Measurements from ENCODE around the gene ZNF738. TPM values are rescaled to one million over a fixed set of nuclear protein-coding genes. Genes with fewer than 3 reads are reported as not detected.
"Not testable (repeated sequence)": the region's sequence is repeated elsewhere in the genome, so short reads cannot be mapped to it uniquely, and the experiment has no call there.

The ZNF738 gene
- 1.7 and 4.6 TPM in 2 replicates for total RNA-seq (2014; rRNA removed; shearing (Covaris generic))

DNA sequence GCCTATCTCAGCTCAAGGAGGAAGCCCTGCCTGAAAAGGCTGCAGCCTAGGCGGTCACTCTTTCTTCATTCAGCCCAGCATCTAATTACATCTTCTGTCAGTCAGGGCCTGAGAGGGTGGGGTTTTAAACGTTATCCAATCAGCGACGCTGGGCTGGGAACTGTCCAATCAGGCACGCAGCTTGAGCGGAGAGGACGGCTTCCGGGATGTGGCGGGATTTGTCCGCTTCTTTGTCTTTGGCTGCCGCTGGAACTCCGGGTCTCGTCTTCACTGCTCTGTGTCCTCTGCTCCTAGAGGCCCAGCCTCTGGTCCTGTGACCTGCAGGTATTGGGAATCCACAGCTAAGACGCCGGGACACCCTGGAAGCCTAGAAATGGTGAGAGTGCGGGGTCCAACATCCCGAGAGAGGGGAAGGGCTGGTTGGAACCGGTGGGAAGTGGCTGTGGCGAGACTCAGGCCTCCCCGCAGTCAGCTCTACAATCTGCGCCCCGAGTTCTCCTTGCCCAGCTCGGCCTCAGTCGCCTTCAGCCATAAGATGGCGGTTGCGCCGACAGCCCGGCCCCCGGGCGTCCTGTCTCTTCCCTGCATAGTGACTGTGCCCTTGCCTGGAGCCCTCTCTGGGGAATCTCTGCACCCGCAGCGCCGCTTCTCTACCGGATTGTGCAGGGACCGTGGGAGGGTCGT is at the start of gene ZNF738:
TSS of gene ZNF738 (plus strand) at position 233 of the 684 bp plus-strand sequence. CDS start at position 374, 141 bp downstream.
- H3K4me3 ChIP-seq (ENCODE audit: insufficient read depth, low read depth, low read length): peak within 1 kb of the TSS; percentile 75
- H3K27me3 ChIP-seq (ENCODE audit: control insufficient read depth, insufficient read depth, low read length): no peaks in the 10 kb centered on the region
- H3K36me3 ChIP-seq (replicated peaks; ENCODE audit: control insufficient read depth, insufficient read depth, low read length): peaks cover 4% of the 10 kb centered on the region
- peak; percentile 90 for DNase-seq

DNA sequence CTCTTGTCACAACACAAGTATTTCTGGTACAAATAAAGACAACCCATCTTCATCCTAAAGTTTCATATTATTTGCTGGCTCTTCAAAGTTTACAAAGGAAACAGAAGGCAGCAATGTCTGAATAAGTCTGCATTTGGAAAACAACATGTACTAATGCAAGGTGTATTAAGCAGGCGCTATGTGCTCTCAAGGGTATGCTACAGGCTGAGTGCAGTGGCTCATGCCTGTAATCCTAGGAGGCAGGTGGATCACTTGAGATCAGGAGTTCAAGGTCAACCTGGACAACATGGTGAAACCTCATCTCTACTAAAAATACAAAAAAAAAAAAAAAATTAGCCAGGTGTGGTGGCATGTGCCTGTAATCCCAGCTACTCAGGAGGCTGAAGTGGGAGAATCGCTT is 46.0 kb upstream of the ZNF738 start:
- not testable (repeated sequence) for H3K4me3 ChIP-seq (ENCODE audit: insufficient read depth, low read depth, low read length); DNase-seq; H3K36me3 ChIP-seq (replicated peaks; ENCODE audit: control insufficient read depth, insufficient read depth, low read length); H3K27me3 ChIP-seq (ENCODE audit: control insufficient read depth, insufficient read depth, low read length)

DNA sequence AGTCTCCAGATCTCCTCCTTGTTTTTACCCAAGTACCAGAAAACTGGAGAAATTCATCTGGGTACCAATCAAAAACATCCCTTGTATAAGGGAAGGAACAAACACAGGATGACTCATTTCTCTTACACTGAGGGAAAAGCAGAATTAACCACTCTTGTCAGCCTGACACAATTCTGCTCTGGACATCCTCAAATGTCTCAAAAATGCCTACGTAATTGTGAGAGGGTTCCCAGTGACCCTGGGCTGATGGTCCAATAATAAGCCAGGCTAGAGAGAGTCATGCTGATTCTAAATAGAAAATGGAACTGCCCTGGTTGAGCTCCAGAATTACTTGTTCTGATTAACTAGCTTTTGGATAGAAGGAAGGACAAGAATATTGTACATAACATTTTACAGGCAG is 44.1 kb upstream of the ZNF738 start:
- DNase-seq: no peak
- H3K27me3 ChIP-seq (ENCODE audit: control insufficient read depth, insufficient read depth, low read length): no peaks in the 10 kb centered on the region
- H3K4me3 ChIP-seq (ENCODE audit: insufficient read depth, low read depth, low read length): no peak overlapping the region
- H3K36me3 ChIP-seq (replicated peaks; ENCODE audit: control insufficient read depth, insufficient read depth, low read length): no peaks in the 10 kb centered on the region; the same call in 1 of the 2 replicates

DNA sequence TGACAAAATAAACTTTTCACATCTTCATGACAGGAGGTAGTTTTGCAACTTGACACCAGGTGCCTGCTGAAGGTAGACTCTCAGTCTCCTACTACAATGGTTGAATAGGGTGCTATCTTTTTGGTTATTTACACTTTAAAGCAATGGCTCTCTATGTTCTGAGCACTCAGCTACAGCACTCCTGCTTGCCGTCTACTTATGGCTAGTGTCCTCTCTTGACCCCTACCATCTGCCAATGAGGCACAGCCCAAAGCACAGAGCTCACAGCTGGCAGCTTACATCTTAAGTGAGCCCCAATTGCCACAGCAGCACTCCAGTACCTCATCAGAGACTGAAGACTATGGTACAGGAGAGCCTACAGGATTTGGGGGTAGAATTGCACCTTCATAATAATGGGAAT is 41.0 kb upstream of the ZNF738 start:
- Histone ChIP-seq H3K4me3 (ENCODE audit: insufficient read depth, low read depth, low read length) (no peak overlapping the region), H3K27me3 (ENCODE audit: control insufficient read depth, insufficient read depth, low read length) (no peaks in the 10 kb centered on the region), H3K36me3 (replicated peaks; ENCODE audit: control insufficient read depth, insufficient read depth, low read length) (no peaks in the 10 kb centered on the region)
- DNase-seq: no peak

DNA sequence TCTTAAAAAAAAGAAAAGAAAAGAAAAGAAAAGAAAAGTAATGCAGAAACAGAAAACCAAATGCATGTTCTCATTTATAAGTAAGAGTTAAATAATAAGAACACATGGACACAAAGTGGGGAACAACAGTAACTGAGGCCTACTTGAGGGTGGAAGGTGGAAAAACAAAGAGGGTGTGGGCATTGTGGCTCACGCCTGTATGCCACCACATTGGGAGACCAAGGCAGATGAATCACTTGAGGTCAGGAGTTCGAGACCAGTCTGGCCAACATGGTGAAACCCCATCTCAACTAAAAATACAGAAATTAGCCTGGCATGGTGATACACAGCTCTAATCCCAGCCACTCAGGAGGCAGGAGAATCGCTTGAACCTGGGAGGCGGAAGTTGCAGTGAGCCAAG is 37.7 kb upstream of the ZNF738 start:
- no peak for DNase-seq
- Histone ChIP-seq H3K4me3 (ENCODE audit: insufficient read depth, low read depth, low read length) (no peak overlapping the region), H3K27me3 (ENCODE audit: control insufficient read depth, insufficient read depth, low read length) (no peaks in the 10 kb centered on the region), H3K36me3 (replicated peaks; ENCODE audit: control insufficient read depth, insufficient read depth, low read length) (no peaks in the 10 kb centered on the region; the same call in 1 of the 2 replicates)

DNA sequence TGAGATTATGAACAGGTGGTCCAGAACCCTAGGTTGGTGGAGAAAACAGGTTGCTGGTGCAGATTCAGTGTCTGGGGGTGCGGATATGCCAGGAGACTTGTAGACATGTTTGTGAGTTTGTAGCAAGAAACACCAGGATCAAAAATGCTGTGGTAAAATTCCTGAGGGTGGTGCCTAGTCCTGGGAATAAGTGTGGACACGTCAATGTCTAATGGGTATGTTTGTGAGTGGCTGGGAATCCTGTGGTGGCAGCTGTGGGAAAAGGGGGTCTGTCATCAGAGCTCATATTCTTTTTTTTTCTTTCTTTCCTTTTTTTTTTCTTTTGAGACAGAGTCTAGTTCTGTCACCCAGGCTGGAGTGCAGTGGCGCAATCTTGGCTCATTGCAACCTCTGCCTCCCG is 36.8 kb upstream of the ZNF738 start:
- Histone ChIP-seq H3K27me3 (ENCODE audit: control insufficient read depth, insufficient read depth, low read length) (no peaks in the 10 kb centered on the region), H3K36me3 (replicated peaks; ENCODE audit: control insufficient read depth, insufficient read depth, low read length) (no peaks in the 10 kb centered on the region; the same call in 1 of the 2 replicates), H3K4me3 (ENCODE audit: insufficient read depth, low read depth, low read length) (no peak overlapping the region)
- DNase-seq: no peak

DNA sequence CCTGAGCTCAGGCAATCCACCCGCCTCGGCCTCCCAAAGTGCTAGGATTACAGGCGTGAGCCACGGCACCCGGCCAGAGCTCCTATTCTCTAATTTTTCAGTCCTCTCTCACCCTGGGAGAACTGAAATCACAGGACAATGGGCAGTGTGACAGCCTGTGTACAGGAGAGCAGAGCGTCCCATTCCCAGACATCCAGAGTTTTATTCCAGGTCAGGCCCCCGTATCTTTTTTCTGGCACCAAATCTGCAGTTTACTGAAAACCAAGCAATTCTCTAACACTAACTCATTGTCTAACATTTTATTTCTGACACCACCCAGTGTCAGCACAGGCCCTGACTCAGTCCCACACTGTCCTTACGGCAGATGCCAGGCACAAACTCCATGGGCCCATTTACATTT is 36.3 kb upstream of the ZNF738 start:
- DNase-seq: no peak
- no peaks in the 10 kb centered on the region; the same call in 1 of the 2 replicates for H3K36me3 ChIP-seq (replicated peaks; ENCODE audit: control insufficient read depth, insufficient read depth, low read length)
- H3K4me3 ChIP-seq (ENCODE audit: insufficient read depth, low read depth, low read length): no peak overlapping the region
- no peaks in the 10 kb centered on the region for H3K27me3 ChIP-seq (ENCODE audit: control insufficient read depth, insufficient read depth, low read length)

DNA sequence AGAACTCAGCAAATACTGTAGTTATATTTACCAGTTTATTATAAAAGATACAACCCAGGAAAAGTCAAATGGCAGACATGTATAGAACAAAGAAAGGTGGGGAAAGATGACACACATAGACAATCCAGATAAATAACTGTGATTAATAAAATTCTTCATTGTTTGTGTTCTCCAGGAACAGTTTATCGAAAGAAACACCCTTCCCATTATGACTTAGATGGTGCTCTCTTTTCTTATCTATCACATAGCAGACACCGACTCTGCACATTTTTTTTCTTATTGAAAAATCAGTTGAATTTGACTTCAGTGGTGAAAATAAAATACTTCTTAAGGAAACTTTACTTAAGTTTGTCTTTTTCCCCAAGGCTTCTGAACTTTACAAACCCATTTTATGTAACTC is 35.8 kb upstream of the ZNF738 start:
- no peaks in the 10 kb centered on the region for H3K27me3 ChIP-seq (ENCODE audit: control insufficient read depth, insufficient read depth, low read length)
- H3K4me3 ChIP-seq (ENCODE audit: insufficient read depth, low read depth, low read length): no peak overlapping the region
- peaks cover 2% of the 10 kb centered on the region for H3K36me3 ChIP-seq (replicated peaks; ENCODE audit: control insufficient read depth, insufficient read depth, low read length)
- DNase-seq: no peak

DNA sequence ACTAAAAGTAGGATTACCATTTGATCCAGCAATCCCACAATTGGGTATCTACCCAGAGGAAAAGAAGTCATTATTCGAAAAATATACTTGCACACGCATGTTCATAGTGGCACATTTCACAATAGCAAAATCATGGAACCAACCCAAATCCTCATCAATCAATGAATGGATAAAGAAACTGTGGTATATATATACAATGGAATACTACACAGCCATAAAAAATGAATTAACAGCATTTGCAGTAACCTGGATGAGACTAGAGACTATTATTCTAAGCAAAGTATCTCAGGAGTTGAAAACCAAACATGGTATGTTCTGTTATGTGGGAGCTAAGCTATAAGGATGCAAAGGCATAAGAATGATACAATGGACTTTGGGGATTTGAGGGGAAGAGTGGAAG is 32.6 kb upstream of the ZNF738 start:
- Histone ChIP-seq H3K36me3 (replicated peaks; ENCODE audit: control insufficient read depth, insufficient read depth, low read length) (peaks cover 2% of the 10 kb centered on the region), H3K27me3 (ENCODE audit: control insufficient read depth, insufficient read depth, low read length) (no peaks in the 10 kb centered on the region), H3K4me3 (ENCODE audit: insufficient read depth, low read depth, low read length) (no peak overlapping the region)
- DNase-seq: no peak

DNA sequence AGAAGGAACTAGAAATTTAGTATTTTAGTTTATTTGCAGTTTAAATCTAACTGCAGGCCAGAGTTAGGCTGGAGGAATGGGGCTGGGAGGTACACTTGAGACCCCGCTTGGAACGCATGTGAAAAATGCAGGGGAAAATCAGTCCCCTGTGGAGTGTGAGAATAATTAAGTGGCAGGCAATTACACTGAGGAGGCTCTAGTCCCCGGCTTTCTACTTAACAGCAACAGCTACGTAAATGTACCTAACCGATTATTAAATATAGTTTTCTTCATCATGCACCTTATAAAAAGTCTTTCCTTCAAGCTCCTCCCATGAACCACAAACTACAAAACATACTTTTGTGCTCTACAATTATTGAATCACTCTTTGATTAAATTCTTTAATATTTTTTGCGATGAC is 30.4 kb upstream of the ZNF738 start:
- no peaks in the 10 kb centered on the region for H3K27me3 ChIP-seq (ENCODE audit: control insufficient read depth, insufficient read depth, low read length)
- H3K4me3 ChIP-seq (ENCODE audit: insufficient read depth, low read depth, low read length): peak overlapping the region; percentile 84
- peaks cover 2% of the 10 kb centered on the region for H3K36me3 ChIP-seq (replicated peaks; ENCODE audit: control insufficient read depth, insufficient read depth, low read length)
- peak; percentile 44 for DNase-seq

DNA sequence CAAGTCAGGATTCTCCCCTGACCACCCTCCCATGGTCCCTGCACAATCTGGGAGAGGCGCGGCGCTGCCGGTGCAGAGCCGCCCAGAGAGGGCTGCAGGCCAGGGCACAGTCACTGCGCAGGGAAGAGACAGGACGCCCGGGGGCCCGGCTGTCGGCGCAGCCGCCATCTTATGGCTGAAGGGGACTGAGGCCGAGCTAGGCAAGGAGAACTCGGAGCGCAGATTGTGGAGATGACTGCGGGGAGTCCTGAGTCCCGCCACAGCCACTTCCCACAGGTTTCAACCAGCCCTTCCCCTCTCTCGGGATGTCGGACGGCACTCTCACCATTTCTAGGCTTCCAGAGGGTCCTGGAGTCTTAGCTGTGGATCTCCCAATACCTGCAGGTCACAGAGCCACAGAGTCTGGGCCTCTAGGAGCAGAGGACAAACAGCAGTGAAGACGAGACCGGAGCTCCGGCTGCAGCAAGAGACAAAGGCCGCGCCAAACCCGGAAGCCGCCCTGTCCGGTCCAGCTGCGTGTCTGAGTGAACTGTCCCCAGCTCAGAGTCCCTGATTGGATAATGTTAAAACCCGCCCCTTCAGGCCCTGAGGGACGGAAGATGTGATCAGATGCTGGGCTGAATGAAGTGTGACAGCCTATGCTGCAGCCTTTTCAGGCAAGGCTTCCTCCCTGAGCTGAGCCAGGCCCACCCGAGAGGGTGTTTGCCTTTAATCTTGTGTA is 29.8 kb upstream of the ZNF738 start, which contains the start of gene ZNF708:
TSS of gene ZNF708 (minus strand) at position 526 of the 721 bp plus-strand sequence. CDS start at position 328, 198 bp downstream.
- DNase-seq: peak; percentile 88
- peaks cover 2% of the 10 kb centered on the region for H3K36me3 ChIP-seq (replicated peaks; ENCODE audit: control insufficient read depth, insufficient read depth, low read length)
- H3K4me3 ChIP-seq (ENCODE audit: insufficient read depth, low read depth, low read length): peak within 1 kb of the TSS; percentile 84
- no peaks in the 10 kb centered on the region for H3K27me3 ChIP-seq (ENCODE audit: control insufficient read depth, insufficient read depth, low read length)

DNA sequence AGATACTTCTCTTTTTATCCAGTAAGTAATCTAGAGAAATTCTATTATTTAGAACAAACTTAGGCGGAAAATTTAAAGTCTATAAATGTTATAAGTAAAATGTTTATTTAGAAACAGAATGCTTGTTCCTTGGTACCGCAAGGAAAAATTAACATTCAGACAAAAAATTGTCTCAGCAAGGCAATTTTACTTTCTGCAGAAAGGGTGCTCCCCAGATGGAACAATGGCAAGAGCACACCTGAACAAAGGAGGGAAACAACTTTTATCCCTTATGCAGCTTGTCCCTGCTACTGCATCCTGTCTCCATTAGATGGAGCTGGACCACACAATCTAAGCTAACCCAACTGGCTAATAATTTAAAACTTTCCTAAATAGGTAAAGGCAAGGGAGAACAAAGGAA is 23.1 kb upstream of the ZNF738 start:
- H3K4me3 ChIP-seq (ENCODE audit: insufficient read depth, low read depth, low read length): no peak overlapping the region
- no peaks in the 10 kb centered on the region for H3K36me3 ChIP-seq (replicated peaks; ENCODE audit: control insufficient read depth, insufficient read depth, low read length)
- H3K27me3 ChIP-seq (ENCODE audit: control insufficient read depth, insufficient read depth, low read length): no peaks in the 10 kb centered on the region
- no peak for DNase-seq

DNA sequence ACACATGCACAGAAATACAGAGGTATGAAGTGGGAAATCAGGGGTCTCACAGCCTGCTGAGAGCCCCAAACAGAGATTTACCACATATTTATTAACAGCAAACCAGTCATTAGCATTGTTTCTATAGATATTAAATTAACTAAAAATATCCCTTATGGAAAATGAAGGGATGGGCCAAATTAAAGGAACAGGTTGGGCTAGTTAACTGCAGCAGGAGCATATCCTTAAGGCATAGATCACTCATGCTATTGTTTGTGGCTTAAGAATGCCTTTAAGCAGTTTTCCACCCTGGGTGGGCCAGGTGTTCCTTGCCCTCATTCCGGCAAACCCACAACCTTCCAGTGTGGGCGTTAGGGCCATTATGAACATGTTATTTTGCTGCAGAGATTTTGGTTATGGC is 14.0 kb upstream of the ZNF738 start:
- H3K4me3 ChIP-seq (ENCODE audit: insufficient read depth, low read depth, low read length); H3K27me3 ChIP-seq (ENCODE audit: control insufficient read depth, insufficient read depth, low read length): not testable (repeated sequence)

DNA sequence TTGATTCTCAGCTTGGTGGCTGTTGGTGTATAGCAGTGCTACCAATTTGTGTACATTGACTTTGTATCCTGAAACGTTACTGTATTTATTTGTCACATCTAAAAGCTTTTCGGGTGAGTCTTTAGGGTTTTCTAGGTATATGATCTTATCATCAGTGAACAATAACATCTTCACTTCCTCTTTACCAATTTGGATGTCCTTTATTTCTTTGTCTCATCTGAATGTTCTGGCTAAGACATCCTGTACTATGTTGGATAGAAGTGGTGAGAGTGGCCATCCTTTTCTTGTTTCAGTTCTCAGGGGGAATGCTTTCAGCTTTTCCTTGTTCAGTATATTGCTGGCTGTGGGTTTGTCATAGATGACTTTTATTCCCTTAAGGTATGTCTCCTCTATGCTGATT is 6.0 kb upstream of the ZNF738 start:
- no peaks in the 10 kb centered on the region for H3K27me3 ChIP-seq (ENCODE audit: control insufficient read depth, insufficient read depth, low read length)
- no peak for DNase-seq
- H3K36me3 ChIP-seq (replicated peaks; ENCODE audit: control insufficient read depth, insufficient read depth, low read length): no peaks in the 10 kb centered on the region
- H3K4me3 ChIP-seq (ENCODE audit: insufficient read depth, low read depth, low read length): no peak overlapping the region

More for the DNA sequence above, 14.0 kb upstream of the ZNF738 start:
- not testable (repeated sequence) for DNase-seq; H3K36me3 ChIP-seq (replicated peaks; ENCODE audit: control insufficient read depth, insufficient read depth, low read length)

DNA sequence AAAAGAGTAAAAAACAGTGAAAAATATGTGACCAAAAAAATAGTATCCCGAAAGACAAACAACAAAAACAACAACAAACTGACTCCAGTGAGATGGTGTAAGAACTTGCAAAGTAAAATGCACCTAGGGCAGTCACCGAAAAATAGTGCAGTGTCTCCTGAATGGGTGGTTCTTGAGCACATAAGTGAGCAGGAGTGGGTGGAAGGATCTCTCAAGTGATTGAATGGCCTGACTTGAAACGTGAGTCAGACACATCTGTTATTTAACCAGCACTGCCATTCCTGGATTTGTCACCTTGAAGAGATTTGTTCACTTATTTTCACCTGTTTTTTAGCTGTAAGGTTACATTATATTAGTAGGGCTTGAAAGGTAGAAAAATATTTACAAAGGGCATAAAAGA is 3.5 kb downstream of the ZNF738 start:
- no peak for DNase-seq
- Histone ChIP-seq H3K36me3 (replicated peaks; ENCODE audit: control insufficient read depth, insufficient read depth, low read length) (peaks cover 10% of the 10 kb centered on the region), H3K27me3 (ENCODE audit: control insufficient read depth, insufficient read depth, low read length) (no peaks in the 10 kb centered on the region), H3K4me3 (ENCODE audit: insufficient read depth, low read depth, low read length) (no peak overlapping the region)

All from H7 (cell line).